ENCODE results near the gene TBCK.

Gene TBCK

GRCh38 chr4:106109929-106110328, 206.1 kb downstream of the TBCK start:
- no peak for DNase-seq

GRCh38 chr4:106105697-106106096, 210.3 kb downstream of the TBCK start:
- no peak for DNase-seq

- DNase-seq = no peak
Observed at GRCh38 chr4:106104276-106104675, 211.7 kb downstream of the TBCK start.

GRCh38 chr4:106096454-106096853, 219.6 kb downstream of the TBCK start:
- DNase-seq = no peak

GRCh38 chr4:106095408-106095807, 220.6 kb downstream of the TBCK start:
- DNase-seq = no peak

- no peak for DNase-seq
Observed at GRCh38 chr4:106092361-106093040, 223.5 kb downstream of the TBCK start.

GRCh38 chr4:106090826-106091225, 225.2 kb downstream of the TBCK start:
- DNase-seq = no peak

- no peak for DNase-seq
Observed at GRCh38 chr4:106083065-106083464, 232.9 kb downstream of the TBCK start.

- no peak for DNase-seq
Observed at GRCh38 chr4:106080376-106080775, 235.6 kb downstream of the TBCK start.

GRCh38 chr4:106079616-106080015, 236.4 kb downstream of the TBCK start:
- no peak for DNase-seq

- DNase-seq = no peak
Observed at GRCh38 chr4:106065018-106065417, 251.0 kb downstream of the TBCK start.

- no peak for DNase-seq
Observed at GRCh38 chr4:106063009-106063408, 253.0 kb downstream of the TBCK start.

GRCh38 chr4:106062452-106062875, 253.5 kb downstream of the TBCK start:
- no peak for DNase-seq

GRCh38 chr4:106058921-106059320, 257.1 kb downstream of the TBCK start:
- DNase-seq = no peak

- DNase-seq = no peak
Observed at GRCh38 chr4:106056914-106057313, 259.1 kb downstream of the TBCK start.

- no peak for DNase-seq
Observed at GRCh38 chr4:106051514-106051913, 264.5 kb downstream of the TBCK start.

GRCh38 chr4:106049490-106049889, 266.5 kb downstream of the TBCK start:
- no peak for DNase-seq

GRCh38 chr4:106048250-106048971, 267.6 kb downstream of the TBCK start:
- DNase-seq = no peak

- DNase-seq = no peak
Observed at GRCh38 chr4:106046083-106046482, 269.9 kb downstream of the TBCK start.

- no peak for DNase-seq
Observed at GRCh38 chr4:106041294-106042002, 274.6 kb downstream of the TBCK start.

- no peak for DNase-seq
Observed at GRCh38 chr4:106039796-106040195, 276.2 kb downstream of the TBCK start.

- DNase-seq = no peak
Observed at GRCh38 chr4:106038908-106039307, 277.1 kb downstream of the TBCK start.

- DNase-seq = no peak
Observed at GRCh38 chr4:106038012-106038411, 278.0 kb downstream of the TBCK start.

- no peak for DNase-seq
Observed at GRCh38 chr4:106036848-106037247, 279.2 kb downstream of the TBCK start.

All from COR-L47 (cell line).